ENCODE measurements around the gene ZNF20.

ZNF20 gene

GRCh38 chr19:12139885-12140544 lies at the start of gene ZNF20:
TSS of gene ZNF20 (minus strand) at chr19:12140350. CDS start at chr19:12140182, 168 bp downstream.
- DNase-seq (ENCODE audit: low spot score): peak; percentile 97

GRCh38 chr19:12187625-12188024 lies 47.5 kb upstream of the ZNF20 start:
- no peak for DNase-seq (ENCODE audit: low spot score)

GRCh38 chr19:12180377-12180776 lies 40.2 kb upstream of the ZNF20 start:
- no peak for DNase-seq (ENCODE audit: low spot score)

GRCh38 chr19:12166626-12167025 lies 26.5 kb upstream of the ZNF20 start:
- DNase-seq (ENCODE audit: low spot score): no peak

GRCh38 chr19:12163826-12164225 lies 23.7 kb upstream of the ZNF20 start:
- DNase-seq (ENCODE audit: low spot score): no peak

GRCh38 chr19:12162882-12163806 lies 23.0 kb upstream of the ZNF20 start, which contains the start of gene ZNF136:
TSS of gene ZNF136 (plus strand) at chr19:12163096. CDS start at chr19:12163204, 108 bp downstream.
- DNase-seq (ENCODE audit: low spot score): peak; percentile 92

- no peak for DNase-seq (ENCODE audit: low spot score)
These were observed 22.3 kb upstream of the ZNF20 start for GRCh38 chr19:12162513-12162881.

- DNase-seq (ENCODE audit: low spot score): no peak
These were observed 19.7 kb upstream of the ZNF20 start for GRCh38 chr19:12159773-12160414.

GRCh38 chr19:12156223-12157058 lies 16.3 kb upstream of the ZNF20 start, which contains the start of gene ZNF625:
TSS of gene ZNF625 (minus strand) at chr19:12156734. CDS start at chr19:12156558, 176 bp downstream.
- DNase-seq (ENCODE audit: low spot score): peak; percentile 89

GRCh38 chr19:12155324-12155860 lies 15.2 kb upstream of the ZNF20 start:
- DNase-seq (ENCODE audit: low spot score): no peak

- DNase-seq (ENCODE audit: low spot score): no peak
These were observed 5.2 kb upstream of the ZNF20 start for GRCh38 chr19:12145348-12145747.

- DNase-seq (ENCODE audit: low spot score): no peak
These were observed 1.2 kb upstream of the ZNF20 start for GRCh38 chr19:12141405-12141736.

- DNase-seq (ENCODE audit: low spot score): peak; percentile 92
These were observed 625 bp upstream of the ZNF20 start for GRCh38 chr19:12140545-12141404.

- DNase-seq (ENCODE audit: low spot score): no peak
These were observed 881 bp downstream of the ZNF20 start for GRCh38 chr19:12139269-12139668.

GRCh38 chr19:12137221-12137940 lies 2.8 kb downstream of the ZNF20 start:
- no peak for DNase-seq (ENCODE audit: low spot score)

GRCh38 chr19:12133069-12133468 lies 7.1 kb downstream of the ZNF20 start:
- DNase-seq (ENCODE audit: low spot score): no peak

- no peak for DNase-seq (ENCODE audit: low spot score)
These were observed 13.4 kb downstream of the ZNF20 start for GRCh38 chr19:12126707-12127106.

- DNase-seq (ENCODE audit: low spot score): no peak
These were observed 22.8 kb downstream of the ZNF20 start for GRCh38 chr19:12117201-12117970.

GRCh38 chr19:12113121-12113520 lies 27.0 kb downstream of the ZNF20 start:
- no peak for DNase-seq (ENCODE audit: low spot score)

Data from left forelimb (tissue), 1 donor.